ENCODE results near the gene GALNT7.

DNA sequence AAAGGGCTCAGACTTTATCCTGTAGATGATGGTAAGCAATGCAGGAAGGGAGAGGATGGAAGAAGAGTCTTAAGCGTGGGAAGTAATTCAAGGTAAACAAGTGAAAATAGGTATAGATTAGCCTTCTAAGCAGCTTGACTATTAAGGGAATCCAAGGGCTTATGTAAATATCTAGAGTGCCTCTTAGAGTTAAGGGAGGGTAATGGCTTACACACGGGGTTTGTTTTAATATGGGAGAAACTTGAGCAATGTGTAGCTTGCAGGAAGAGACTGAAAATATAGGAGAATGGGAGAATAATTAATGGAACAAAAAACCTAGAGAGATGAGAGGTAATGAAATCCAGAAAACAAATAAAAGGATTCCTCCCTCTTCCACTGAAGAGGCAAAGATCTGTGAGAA, 189.3 kb downstream of the GALNT7 start:
- TF ChIP-seq TAF1 (IDR thresholded peaks at IDR 0.05; ENCODE audit: borderline replicate concordance, insufficient read depth, low read length) (no peak), POLR2AphosphoS5 (IDR thresholded peaks at IDR 0.05; ENCODE audit: low read depth, low read length) (no peak), SIN3A (IDR thresholded peaks at IDR 0.05; ENCODE audit: borderline replicate concordance, insufficient read depth, low read length) (no peak), FOXP2 (optimal IDR thresholded peaks at IDR 0.05; ENCODE audit: borderline replicate concordance, extremely low read depth, extremely low read length, insufficient read depth) (no peak)
- TF ChIP-seq, protein P1, sequence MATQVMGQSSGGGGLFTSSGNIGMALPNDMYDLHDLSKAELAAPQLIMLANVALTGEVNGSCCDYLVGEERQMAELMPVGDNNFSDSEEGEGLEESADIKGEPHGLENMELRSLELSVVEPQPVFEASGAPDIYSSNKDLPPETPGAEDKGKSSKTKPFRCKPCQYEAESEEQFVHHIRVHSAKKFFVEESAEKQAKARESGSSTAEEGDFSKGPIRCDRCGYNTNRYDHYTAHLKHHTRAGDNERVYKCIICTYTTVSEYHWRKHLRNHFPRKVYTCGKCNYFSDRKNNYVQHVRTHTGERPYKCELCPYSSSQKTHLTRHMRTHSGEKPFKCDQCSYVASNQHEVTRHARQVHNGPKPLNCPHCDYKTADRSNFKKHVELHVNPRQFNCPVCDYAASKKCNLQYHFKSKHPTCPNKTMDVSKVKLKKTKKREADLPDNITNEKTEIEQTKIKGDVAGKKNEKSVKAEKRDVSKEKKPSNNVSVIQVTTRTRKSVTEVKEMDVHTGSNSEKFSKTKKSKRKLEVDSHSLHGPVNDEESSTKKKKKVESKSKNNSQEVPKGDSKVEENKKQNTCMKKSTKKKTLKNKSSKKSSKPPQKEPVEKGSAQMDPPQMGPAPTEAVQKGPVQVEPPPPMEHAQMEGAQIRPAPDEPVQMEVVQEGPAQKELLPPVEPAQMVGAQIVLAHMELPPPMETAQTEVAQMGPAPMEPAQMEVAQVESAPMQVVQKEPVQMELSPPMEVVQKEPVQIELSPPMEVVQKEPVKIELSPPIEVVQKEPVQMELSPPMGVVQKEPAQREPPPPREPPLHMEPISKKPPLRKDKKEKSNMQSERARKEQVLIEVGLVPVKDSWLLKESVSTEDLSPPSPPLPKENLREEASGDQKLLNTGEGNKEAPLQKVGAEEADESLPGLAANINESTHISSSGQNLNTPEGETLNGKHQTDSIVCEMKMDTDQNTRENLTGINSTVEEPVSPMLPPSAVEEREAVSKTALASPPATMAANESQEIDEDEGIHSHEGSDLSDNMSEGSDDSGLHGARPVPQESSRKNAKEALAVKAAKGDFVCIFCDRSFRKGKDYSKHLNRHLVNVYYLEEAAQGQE (IDR thresholded peaks at IDR 0.05; ENCODE audit: insufficient read depth in 1 of 2, low read depth in 2 of 2, low read length in 2 of 2): no peak

Data from PFSK-1 (cell line).